NCI-H82 (cell line): Measurements from ENCODE around the gene XBP1.
A peak's percentile ranks its signal among the peaks of the same experiment; 100 is the strongest.
"Not testable (repeated sequence)": the region's sequence is repeated elsewhere in the genome, so short reads cannot be mapped to it uniquely, and the experiment has no call there.

Experiments used
- DNase-seq: peaks from one replicate; lab custom pipeline; 2025; lab: John Stamatoyannopoulos, UW

The XBP1 gene

GRCh38 chr22:28800308-28801041, at the start of gene XBP1:
XBP1 (minus strand) TSS chr22:28800569.
- DNase-seq, result peak; percentile 92

- DNase-seq, result no peak
Measured at GRCh38 chr22:28846994-28847393, 46.6 kb upstream of the XBP1 start.

GRCh38 chr22:28844277-28844676, 43.9 kb upstream of the XBP1 start:
- DNase-seq, result not testable (repeated sequence)

- no peak for DNase-seq
Measured at GRCh38 chr22:28843633-28844032, 43.3 kb upstream of the XBP1 start.

GRCh38 chr22:28841111-28841510, 40.7 kb upstream of the XBP1 start:
- no peak for DNase-seq

GRCh38 chr22:28838971-28839370, 38.6 kb upstream of the XBP1 start:
- DNase-seq, result no peak

GRCh38 chr22:28837640-28838039, 37.3 kb upstream of the XBP1 start:
- no peak for DNase-seq

GRCh38 chr22:28835630-28836189, 35.3 kb upstream of the XBP1 start:
- DNase-seq, result no peak

GRCh38 chr22:28833276-28833923, 33.0 kb upstream of the XBP1 start:
- DNase-seq, result no peak

GRCh38 chr22:28832731-28833130, 32.4 kb upstream of the XBP1 start:
- DNase-seq, result no peak

GRCh38 chr22:28831140-28832072, 31.0 kb upstream of the XBP1 start:
- DNase-seq, result no peak

GRCh38 chr22:28830441-28830840, 30.1 kb upstream of the XBP1 start:
- DNase-seq, result no peak

GRCh38 chr22:28829358-28830181, 29.2 kb upstream of the XBP1 start:
- peak; percentile 75 for DNase-seq

- DNase-seq, result no peak
Measured at GRCh38 chr22:28826921-28827320, 26.6 kb upstream of the XBP1 start.

- not testable (repeated sequence) for DNase-seq
Measured at GRCh38 chr22:28826430-28826829, 26.1 kb upstream of the XBP1 start.

GRCh38 chr22:28824455-28824854, 24.1 kb upstream of the XBP1 start:
- DNase-seq, result not testable (repeated sequence)

- peak; percentile 48 for DNase-seq
Measured at GRCh38 chr22:28822930-28823551, 22.7 kb upstream of the XBP1 start.

GRCh38 chr22:28821452-28821851, 21.1 kb upstream of the XBP1 start:
- DNase-seq, result no peak

GRCh38 chr22:28820885-28821284, 20.5 kb upstream of the XBP1 start:
- no peak for DNase-seq

- no peak for DNase-seq
Measured at GRCh38 chr22:28819253-28820096, 19.1 kb upstream of the XBP1 start.
